GM23338 (cell line): Measurements from ENCODE around the gene C2CD3. TPM values are rescaled to one million over a fixed set of nuclear protein-coding genes. Genes with fewer than 3 reads are reported as not detected.

Experiments used
- ATAC-seq: fragments of 200-7000 bp; cut with Tn5 transposase; 3 replicates; pipeline ENCODE4 v1.9.1; 2020
- DNase-seq: peaks from one replicate; pipeline ENCODE4 v3.0.0-alpha.2; 2015; ENCODE audit warnings: low spot score
- H2AFZ ChIP-seq: fragments of 200-600 bp; sonication (generic); 2 replicates; pipeline ENCODE4 v1.8.0; 2016; ENCODE audit warnings: antibody characterized with exemption, mild to moderate bottlenecking, moderate library complexity
- H3F3A ChIP-seq: fragments of 200-600 bp; sonication (generic); replicated peaks from 2 replicates; pipeline ENCODE4 v1.8.0; 2017; ENCODE audit warnings: antibody characterized with exemption, mixed run types, low read depth
- H3K27ac ChIP-seq: fragments of 200-600 bp; sonication (generic); 2 replicates; pipeline ENCODE4 v1.6.1; 2016; ENCODE audit warnings: low read depth
- H3K27me3 ChIP-seq: fragments of 200-600 bp; sonication (generic); 2 replicates; pipeline ENCODE4 v1.8.0; 2016; ENCODE audit warnings: mild to moderate bottlenecking, mixed run types, moderate library complexity; ENCODE audit not compliant: insufficient read depth
- H3K36me3 ChIP-seq: fragments of 200-600 bp; sonication (generic); 2 replicates; pipeline ENCODE4 v1.8.0; 2016; ENCODE audit warnings: mild to moderate bottlenecking; ENCODE audit not compliant: insufficient read depth
- H3K4me1 ChIP-seq: fragments of 200-600 bp; sonication (generic); 2 replicates; pipeline ENCODE4 v1.8.0; 2016; ENCODE audit warnings: mild to moderate bottlenecking, moderate library complexity; ENCODE audit not compliant: insufficient read depth
- H3K4me2 ChIP-seq: fragments of 200-600 bp; sonication (generic); 2 replicates; pipeline ENCODE4 v1.7.1; 2017; ENCODE audit warnings: mixed run types
- H3K4me3 ChIP-seq: fragments of 200-600 bp; sonication (generic); 2 replicates; pipeline ENCODE4 v1.6.1; 2016; ENCODE audit warnings: mixed run types
- H3K79me2 ChIP-seq: fragments of 200-600 bp; sonication (generic); replicated peaks from 2 replicates; pipeline ENCODE4 v1.8.0; 2017; ENCODE audit warnings: mild to moderate bottlenecking; ENCODE audit not compliant: insufficient read depth
- H3K9me2 ChIP-seq: fragments of 200-600 bp; sonication (generic); 2 replicates; pipeline ENCODE4 v1.8.0; 2017; ENCODE audit not compliant: insufficient read depth
- H4K20me1 ChIP-seq: fragments of 200-600 bp; sonication (generic); replicated peaks from 2 replicates; pipeline ENCODE4 v1.8.0; 2017; ENCODE audit warnings: mild to moderate bottlenecking; ENCODE audit not compliant: insufficient read depth
- H3K27ac Mint-ChIP-seq: 2 replicates; pipeline ENCODE4 v1.8.0; 2020; ENCODE audit warnings: inconsistent platforms, mild to moderate bottlenecking, moderate library complexity, mixed read lengths
- H3K27me3 Mint-ChIP-seq: 3 replicates; pipeline ENCODE4 v1.8.0; 2022; ENCODE audit warnings: low read depth, mild to moderate bottlenecking, moderate library complexity, mixed read lengths, inconsistent platforms; ENCODE audit not compliant: insufficient read depth, poor library complexity
- H3K36me3 Mint-ChIP-seq: 3 replicates; pipeline ENCODE4 v1.8.0; 2021; ENCODE audit warnings: low read depth, mild to moderate bottlenecking, inconsistent platforms, moderate library complexity, mixed read lengths
- H3K4me1 Mint-ChIP-seq: 3 replicates; pipeline ENCODE4 v1.8.0; 2020; ENCODE audit warnings: mild to moderate bottlenecking, inconsistent platforms, mixed read lengths
- H3K4me3 Mint-ChIP-seq: 3 replicates; pipeline ENCODE4 v1.8.0; 2021; ENCODE audit warnings: moderate library complexity, mild to moderate bottlenecking, inconsistent platforms, mixed read lengths
- H3K9me3 Mint-ChIP-seq: 3 replicates; pipeline ENCODE4 v1.8.0; 2020; ENCODE audit warnings: moderate library complexity, mild to moderate bottlenecking, inconsistent platforms, mixed read lengths
- CREB1 ChIP-seq: fragments of 250-450 bp; sonication (Bioruptor Pico); IDR thresholded peaks from 2 replicates; pipeline ENCODE4 v1.5.0; 2020; ENCODE audit warnings: low read depth, mild to moderate bottlenecking, moderate library complexity
- CTCF ChIP-seq, 2 experiments: fragments of 200-600 bp in 1 of 2; sonication (generic) in 1 of 2; conservative IDR thresholded peaks; 2 replicates each; pipeline versions ENCODE4 v1.5.1 to v1.6.1; 2016 to 2017; ENCODE audit warnings: antibody characterized with exemption in 2 of 2, low read depth in 2 of 2, mild to moderate bottlenecking in 2 of 2, moderate library complexity in 1 of 2
- ETS1 ChIP-seq: IDR thresholded peaks from 2 replicates; pipeline ENCODE4 v1.6.1; 2016; ENCODE audit warnings: antibody characterized with exemption
- EZH2 ChIP-seq: fragments of 200-600 bp; sonication (generic); IDR thresholded peaks from one replicate; pipeline ENCODE4 v1.8.0; 2017; ENCODE audit warnings: antibody characterized with exemption, mild to moderate bottlenecking, low read depth; ENCODE audit not compliant: unreplicated experiment
- EZH2phosphoT487 ChIP-seq: fragments of 200-600 bp; sonication (generic); IDR thresholded peaks from one replicate; pipeline ENCODE4 v1.8.1; 2018; ENCODE audit warnings: antibody characterized with exemption; ENCODE audit not compliant: unreplicated experiment
- JUNB ChIP-seq: IDR thresholded peaks from one replicate; pipeline ENCODE4 v1.6.1; 2016; ENCODE audit warnings: antibody characterized with exemption; ENCODE audit not compliant: unreplicated experiment
- NANOG ChIP-seq: IDR thresholded peaks from 2 replicates; pipeline ENCODE4 v1.6.1; 2016; ENCODE audit warnings: antibody characterized with exemption, borderline replicate concordance
- POLR2AphosphoS5 ChIP-seq: IDR thresholded peaks from 2 replicates; pipeline ENCODE4 v1.6.1; 2016; ENCODE audit warnings: antibody characterized with exemption, low read depth
- REST ChIP-seq: IDR thresholded peaks from one replicate; pipeline ENCODE4 v1.6.1; 2018; ENCODE audit warnings: antibody characterized with exemption; ENCODE audit not compliant: unreplicated experiment
- STAT1 ChIP-seq: IDR thresholded peaks from one replicate; pipeline ENCODE4 v1.6.1; 2016; ENCODE audit warnings: antibody characterized with exemption; ENCODE audit not compliant: unreplicated experiment
- ZNF114 ChIP-seq: fragments of 250-450 bp; sonication (Bioruptor Pico); IDR thresholded peaks from 2 replicates; pipeline ENCODE4 v1.5.0; 2020; ENCODE audit warnings: mild to moderate bottlenecking, moderate library complexity
- ZNF331 ChIP-seq: fragments of 250-450 bp; sonication (Bioruptor Pico); IDR thresholded peaks from 2 replicates; pipeline ENCODE4 v1.5.0; 2020; ENCODE audit warnings: low read depth, mild to moderate bottlenecking, moderate library complexity
- ZNF462 ChIP-seq: fragments of 250-450 bp; sonication (Bioruptor Pico); IDR thresholded peaks from 2 replicates; pipeline ENCODE4 v1.5.0; 2020; ENCODE audit warnings: mild to moderate bottlenecking, moderate library complexity
- polyA plus RNA-seq: library from polyadenylated mRNA; unstranded; fragments of >200 nt; fragmentation: Nextera tagmentation; extraction: Ambion mirVana; gene quantifications from 2 replicates; pipeline ENCODE4 v1.2.1, GENCODE V29; 2016
- total RNA-seq: library from RNA; depleted of rRNA; stranded (reverse); fragments of >200 nt; shearing (Covaris generic); gene quantifications from 2 replicates; pipeline ENCODE4 v1.2.3, GENCODE V29; 2014

Gene C2CD3
- total and polyA plus RNA-seq, 2 experiments from 2014 or later, result 15.5 to 29.5 TPM

- Histone ChIP-seq H2AFZ (no peak overlapping the region), H3K27me3 (no peaks in the 10 kb centered on the region), H3K4me1 (peaks cover 39% of the 10 kb centered on the region), H3F3A (no peaks in the 10 kb centered on the region), H3K4me3 (no peak overlapping the region), H4K20me1 (peaks cover 3% of the 10 kb centered on the region; the same call in 1 of the 2 replicates), H3K4me2 (no peak overlapping the region), H3K27ac (no peak overlapping the region), H3K9me2 (no peaks in the 10 kb centered on the region), H3K79me2 (peaks cover 94% of the 10 kb centered on the region), H3K36me3 (no peaks in the 10 kb centered on the region)
- ATAC-seq (no peak), DNase-seq (no peak)
- H3K27me3 Mint-ChIP-seq, result no peaks in the 10 kb centered on the region
- H3K4me1 Mint-ChIP-seq, result peaks cover 15% of the 10 kb centered on the region; the same call in 2 of the 3 replicates
- no peaks in the 10 kb centered on the region for H3K36me3 Mint-ChIP-seq
- no peak overlapping the region for H3K4me3 Mint-ChIP-seq
- no peaks in the 10 kb centered on the region for H3K9me3 Mint-ChIP-seq
- TF ChIP-seq CTCF (conservative IDR thresholded peaks at IDR 0.05; ENCODE audit: low read depth in 2 of 2) (no peak), STAT1 (no peak), ZNF331 (CRISPR knock-in tag) (no peak), ZNF114 (no peak), EZH2 (no peak), REST (no peak), POLR2AphosphoS5 (no peak), CREB1 (CRISPR knock-in tag) (no peak), NANOG (no peak), ZNF462 (no peak), ETS1 (no peak), JUNB (no peak), EZH2phosphoT487 (no peak)
- H3K27ac Mint-ChIP-seq, result no peak overlapping the region
Observed at GRCh38 chr11:74175920-74176319, 5.1 kb upstream of the C2CD3 start.
